Loucy (cell line): ENCODE data around the gene MAML3.

Source experiments
- EZH2phosphoT487 ChIP-seq: fragments of 200-600 bp; IDR thresholded peaks from 2 replicates; pipeline ENCODE4 v1.6.1; 2018; ENCODE audit warnings: antibody characterized with exemption, mild to moderate bottlenecking, moderate library complexity, borderline replicate concordance
- TF ChIP-seq, protein P1 (sequence below): fragments of 200-600 bp; sonication (generic); conservative IDR thresholded peaks from 2 replicates; pipeline ENCODE4 v1.5.1; 2014; ENCODE audit warnings: mild to moderate bottlenecking, antibody characterized with exemption, low read length

- TF ChIP-seq, protein P1, sequence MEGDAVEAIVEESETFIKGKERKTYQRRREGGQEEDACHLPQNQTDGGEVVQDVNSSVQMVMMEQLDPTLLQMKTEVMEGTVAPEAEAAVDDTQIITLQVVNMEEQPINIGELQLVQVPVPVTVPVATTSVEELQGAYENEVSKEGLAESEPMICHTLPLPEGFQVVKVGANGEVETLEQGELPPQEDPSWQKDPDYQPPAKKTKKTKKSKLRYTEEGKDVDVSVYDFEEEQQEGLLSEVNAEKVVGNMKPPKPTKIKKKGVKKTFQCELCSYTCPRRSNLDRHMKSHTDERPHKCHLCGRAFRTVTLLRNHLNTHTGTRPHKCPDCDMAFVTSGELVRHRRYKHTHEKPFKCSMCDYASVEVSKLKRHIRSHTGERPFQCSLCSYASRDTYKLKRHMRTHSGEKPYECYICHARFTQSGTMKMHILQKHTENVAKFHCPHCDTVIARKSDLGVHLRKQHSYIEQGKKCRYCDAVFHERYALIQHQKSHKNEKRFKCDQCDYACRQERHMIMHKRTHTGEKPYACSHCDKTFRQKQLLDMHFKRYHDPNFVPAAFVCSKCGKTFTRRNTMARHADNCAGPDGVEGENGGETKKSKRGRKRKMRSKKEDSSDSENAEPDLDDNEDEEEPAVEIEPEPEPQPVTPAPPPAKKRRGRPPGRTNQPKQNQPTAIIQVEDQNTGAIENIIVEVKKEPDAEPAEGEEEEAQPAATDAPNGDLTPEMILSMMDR: no peak
- no peak for TF ChIP-seq EZH2phosphoT487
Measured at GRCh38 chr4:139957986-139958738, 195.8 kb downstream of the MAML3 start.
